Measurements from ENCODE around the gene TMEM184A.

DNA sequence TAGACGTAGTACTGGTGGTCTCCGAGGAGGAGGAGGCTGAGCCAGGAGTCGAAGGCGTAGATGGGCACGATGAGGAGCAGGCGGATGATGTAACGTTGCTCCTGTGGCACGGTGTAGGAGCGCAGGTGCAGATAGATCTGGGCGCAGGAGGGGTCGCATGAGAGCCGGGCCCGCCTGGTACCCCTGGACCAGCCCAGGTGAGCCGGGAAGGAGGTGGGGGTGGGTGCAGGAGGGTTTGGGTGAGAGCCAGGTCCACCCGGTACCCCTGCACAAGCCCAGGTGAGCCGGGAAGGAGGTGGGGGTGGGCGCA lies 5.2 kb downstream of the TMEM184A start:
- TF ChIP-seq, protein P1, sequence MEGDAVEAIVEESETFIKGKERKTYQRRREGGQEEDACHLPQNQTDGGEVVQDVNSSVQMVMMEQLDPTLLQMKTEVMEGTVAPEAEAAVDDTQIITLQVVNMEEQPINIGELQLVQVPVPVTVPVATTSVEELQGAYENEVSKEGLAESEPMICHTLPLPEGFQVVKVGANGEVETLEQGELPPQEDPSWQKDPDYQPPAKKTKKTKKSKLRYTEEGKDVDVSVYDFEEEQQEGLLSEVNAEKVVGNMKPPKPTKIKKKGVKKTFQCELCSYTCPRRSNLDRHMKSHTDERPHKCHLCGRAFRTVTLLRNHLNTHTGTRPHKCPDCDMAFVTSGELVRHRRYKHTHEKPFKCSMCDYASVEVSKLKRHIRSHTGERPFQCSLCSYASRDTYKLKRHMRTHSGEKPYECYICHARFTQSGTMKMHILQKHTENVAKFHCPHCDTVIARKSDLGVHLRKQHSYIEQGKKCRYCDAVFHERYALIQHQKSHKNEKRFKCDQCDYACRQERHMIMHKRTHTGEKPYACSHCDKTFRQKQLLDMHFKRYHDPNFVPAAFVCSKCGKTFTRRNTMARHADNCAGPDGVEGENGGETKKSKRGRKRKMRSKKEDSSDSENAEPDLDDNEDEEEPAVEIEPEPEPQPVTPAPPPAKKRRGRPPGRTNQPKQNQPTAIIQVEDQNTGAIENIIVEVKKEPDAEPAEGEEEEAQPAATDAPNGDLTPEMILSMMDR (IDR thresholded peaks at IDR 0.05): no peak
- TF ChIP-seq POLR2A (IDR thresholded peaks at IDR 0.05): no peak

Data from breast epithelium (tissue), 3 donors.